ENCODE measurements around the gene RAB7A.

DNA sequence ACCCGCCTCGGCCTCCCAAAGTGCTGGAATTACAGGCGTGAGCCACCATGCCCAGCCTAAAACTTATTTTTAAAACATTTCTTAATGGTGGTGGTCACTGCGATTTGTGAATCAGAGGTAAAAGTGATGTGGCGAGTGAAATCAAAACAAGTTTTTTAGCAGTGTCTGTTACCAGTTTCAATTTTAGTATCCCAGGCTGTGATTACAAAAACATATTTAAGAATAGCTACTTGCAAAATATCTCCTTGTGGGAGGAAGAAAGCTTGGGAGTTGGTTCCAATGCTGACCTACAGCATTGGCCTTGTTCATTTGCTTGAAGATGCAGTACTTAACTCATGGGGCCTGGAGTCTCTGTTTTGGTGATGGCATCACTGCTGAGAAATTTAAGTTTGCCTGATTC lies 4.5 kb downstream of the RAB7A start:
- TF ChIP-seq, protein P1, sequence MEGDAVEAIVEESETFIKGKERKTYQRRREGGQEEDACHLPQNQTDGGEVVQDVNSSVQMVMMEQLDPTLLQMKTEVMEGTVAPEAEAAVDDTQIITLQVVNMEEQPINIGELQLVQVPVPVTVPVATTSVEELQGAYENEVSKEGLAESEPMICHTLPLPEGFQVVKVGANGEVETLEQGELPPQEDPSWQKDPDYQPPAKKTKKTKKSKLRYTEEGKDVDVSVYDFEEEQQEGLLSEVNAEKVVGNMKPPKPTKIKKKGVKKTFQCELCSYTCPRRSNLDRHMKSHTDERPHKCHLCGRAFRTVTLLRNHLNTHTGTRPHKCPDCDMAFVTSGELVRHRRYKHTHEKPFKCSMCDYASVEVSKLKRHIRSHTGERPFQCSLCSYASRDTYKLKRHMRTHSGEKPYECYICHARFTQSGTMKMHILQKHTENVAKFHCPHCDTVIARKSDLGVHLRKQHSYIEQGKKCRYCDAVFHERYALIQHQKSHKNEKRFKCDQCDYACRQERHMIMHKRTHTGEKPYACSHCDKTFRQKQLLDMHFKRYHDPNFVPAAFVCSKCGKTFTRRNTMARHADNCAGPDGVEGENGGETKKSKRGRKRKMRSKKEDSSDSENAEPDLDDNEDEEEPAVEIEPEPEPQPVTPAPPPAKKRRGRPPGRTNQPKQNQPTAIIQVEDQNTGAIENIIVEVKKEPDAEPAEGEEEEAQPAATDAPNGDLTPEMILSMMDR (IDR thresholded peaks at IDR 0.05) = no peak
- no peak for TF ChIP-seq EP300 (IDR thresholded peaks at IDR 0.05; ENCODE audit: low read depth)
- no peak for TF ChIP-seq POLR2AphosphoS5 (IDR thresholded peaks at IDR 0.05)
- TF ChIP-seq POLR2A (IDR thresholded peaks at IDR 0.05) = no peak
